HG02610 (cell line): ENCODE results near the gene S1PR1.

Experiments used
- ATAC-seq: cut with Tn5 transposase; IDR thresholded peaks from one replicate; pipeline ENCODE4 v1.9.1; 2021; ENCODE audit warnings: mild to moderate bottlenecking, moderate library complexity; ENCODE audit not compliant: unreplicated experiment

The S1PR1 gene

DNA sequence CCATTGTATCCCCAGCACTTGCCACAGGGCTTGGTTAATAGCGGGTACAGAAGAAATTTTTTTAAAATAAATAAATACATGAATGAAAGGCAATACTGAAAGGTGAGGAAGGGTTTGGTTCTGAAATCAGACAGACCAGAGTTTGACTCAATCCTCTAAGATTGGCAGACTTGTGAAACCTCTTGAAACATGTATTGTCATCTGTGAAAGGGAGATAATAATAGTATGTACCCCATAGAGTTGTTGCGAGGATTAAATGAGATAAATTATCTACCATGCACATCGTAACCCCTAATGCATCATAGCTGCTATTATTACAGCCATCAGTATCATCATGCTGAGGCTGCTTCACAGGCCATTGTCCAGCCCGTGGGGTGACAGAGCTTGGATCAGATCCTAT, 41.4 kb downstream of the S1PR1 start:
- no peak for ATAC-seq

DNA sequence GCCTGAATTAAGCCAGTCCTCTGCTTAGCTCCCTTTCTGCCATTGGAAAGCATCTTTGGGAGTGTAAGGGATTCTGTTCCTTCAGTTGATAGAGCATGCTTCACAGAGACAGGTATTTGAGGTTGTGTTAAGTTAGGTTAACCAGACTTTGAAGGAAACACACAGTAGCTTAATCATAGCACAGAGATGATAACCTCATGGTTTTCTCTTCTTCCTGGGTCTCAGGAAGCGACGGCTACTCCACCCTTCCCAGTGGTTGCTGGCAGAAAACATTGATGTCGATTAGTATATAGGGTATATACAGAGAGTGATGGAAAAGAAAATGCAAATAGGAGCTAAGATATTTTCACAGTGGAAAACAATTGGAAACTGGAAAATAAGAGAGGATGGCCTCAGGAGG, 42.0 kb downstream of the S1PR1 start:
- no peak for ATAC-seq

DNA sequence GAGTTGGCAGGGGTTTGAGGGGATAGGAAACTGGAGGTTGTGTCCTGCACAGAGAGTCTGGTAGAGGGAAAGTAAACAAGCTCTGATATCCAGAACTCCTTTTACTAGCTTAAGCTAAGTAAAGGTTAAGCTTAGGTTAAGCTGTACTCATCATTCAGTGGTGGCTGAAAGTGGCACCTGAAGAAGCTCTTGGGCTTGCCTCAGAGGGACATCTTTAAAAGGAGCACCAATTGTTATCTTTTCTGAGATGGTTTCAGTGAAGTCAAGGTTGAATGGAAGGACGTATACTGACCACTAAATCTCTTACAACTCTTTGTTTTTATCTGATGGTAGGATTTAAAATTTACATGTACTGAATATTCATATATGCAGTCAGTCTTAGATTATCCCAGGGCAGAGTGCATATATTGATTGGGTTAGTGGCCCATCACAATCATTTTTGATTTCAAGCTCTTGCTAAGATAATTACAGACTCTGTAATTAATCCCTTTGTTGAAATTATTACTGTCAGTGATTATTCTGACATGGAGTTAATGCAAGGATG, 43.3 kb downstream of the S1PR1 start:
- no peak for ATAC-seq

DNA sequence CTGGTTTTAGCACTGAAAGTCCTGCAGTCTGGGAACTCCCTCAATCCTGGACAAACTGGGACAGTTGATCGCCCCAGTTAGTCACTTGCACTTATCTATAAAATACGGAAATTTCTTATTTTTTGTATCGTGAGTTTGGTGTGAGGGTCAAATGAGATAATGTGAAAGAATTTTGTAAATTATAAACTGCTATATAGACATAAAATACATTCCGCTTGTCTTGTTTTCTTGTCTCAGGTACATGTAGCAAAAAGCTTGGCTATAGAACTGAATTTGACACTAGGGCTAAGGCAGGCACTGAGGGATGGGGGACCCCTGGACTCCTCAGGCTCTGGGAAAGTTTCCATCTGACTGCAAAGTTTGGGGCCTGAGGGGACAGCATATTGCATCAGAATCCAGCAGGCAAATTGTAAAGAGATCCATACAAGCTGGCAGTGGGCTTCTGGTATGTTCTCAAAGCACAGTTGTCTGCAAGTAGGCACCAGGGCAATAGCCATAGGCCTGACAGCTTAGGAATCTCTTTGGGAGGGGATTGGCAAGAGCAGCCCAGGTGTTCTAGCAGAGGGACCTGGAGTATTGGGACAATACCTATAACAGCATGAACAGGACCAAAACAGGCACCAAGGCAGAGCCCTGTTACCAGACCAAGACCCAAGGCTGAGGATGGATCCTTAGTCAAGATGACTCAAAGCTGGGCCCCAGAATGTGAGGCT, 44.3 kb downstream of the S1PR1 start:
- ATAC-seq = no peak

DNA sequence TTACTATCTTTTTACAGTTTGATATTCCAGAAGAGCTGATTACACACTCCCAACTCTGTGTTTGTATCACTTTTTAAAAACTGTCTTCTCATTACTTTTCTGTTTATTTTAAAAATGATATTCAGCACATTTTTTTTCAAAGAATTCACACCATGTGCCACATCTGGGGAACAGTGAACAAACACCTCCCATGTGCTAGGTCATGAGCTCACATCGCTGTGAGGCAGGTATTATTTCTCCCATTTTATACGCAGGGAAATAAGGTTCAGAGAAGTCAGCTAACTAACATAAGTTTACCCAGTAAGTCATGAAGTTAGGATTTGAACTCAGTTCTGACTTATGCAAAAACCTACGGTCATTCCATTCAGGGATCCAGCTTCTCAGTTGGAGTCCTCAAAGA, 44.9 kb downstream of the S1PR1 start:
- no peak for ATAC-seq

DNA sequence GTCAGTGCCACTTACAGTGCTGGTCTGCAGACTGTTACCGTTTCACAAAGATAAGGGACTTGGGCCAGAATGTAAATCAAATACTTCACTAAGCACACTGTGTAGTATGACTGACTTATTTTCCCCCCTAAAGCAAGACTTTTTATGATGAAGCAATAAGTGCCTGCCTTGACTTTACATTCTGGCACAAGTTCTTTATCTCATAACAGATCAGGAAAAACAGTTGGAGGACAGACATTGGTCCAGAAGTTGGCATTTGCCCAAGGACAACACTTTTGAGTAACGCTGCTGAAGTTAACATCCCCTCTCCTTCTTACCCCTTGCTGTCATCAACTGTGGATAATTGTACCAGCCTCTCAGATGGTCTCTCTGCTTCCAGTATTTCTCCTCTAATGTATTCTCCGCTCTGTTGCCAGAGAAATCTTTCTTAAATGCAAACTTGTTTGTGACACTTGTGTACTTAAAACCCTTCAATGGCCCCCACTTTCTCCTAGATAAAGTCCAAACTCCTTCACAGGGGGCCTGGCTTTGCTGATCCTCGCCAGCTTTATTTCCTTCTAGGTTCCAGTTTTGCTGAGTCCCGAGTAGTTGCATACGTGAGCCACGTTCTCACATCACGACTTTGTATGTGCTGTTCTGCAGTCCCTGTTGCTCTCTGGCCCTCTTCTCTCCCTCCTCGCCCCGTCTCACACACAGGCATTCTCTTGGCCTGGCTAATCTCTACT, 45.7 kb downstream of the S1PR1 start:
- ATAC-seq = no peak

DNA sequence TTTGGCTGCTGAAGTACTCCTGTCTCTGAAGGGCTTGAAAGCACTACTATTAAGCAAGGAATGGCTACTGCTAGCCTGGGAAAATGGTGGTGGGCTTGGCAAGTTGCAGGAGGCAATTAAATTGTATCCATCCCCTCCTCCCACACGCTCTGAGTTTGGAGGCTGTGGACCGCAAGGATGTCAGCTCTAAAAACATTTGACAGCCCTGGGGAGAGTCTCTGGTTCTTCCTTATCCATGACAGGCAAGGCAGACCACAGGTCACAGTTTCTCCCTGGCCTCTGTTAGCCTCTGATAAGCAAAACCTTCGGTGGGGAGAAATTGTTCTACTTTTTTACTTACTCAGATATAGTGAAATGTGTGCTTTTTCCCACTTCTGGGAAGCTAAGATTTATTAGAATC, 46.6 kb downstream of the S1PR1 start:
- no peak for ATAC-seq

DNA sequence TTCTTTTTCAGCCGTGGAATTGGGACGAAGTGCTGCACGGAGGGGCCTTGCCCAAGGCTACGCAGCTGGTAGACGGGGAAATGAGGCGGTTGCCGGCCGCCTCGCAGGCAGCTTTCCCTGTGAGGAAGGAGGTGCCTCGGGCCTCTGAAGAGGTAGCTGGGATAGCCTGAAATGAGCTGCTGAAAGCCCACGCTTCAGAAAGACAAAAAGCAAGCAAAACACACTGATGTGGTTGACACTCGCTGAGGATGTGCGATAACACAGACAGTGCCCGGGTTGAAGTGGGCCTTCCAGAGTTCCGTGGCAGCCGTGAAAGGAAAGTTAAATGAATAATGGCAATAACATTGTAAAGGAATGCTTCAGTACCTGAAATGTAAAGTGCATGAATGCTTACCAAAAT, 47.2 kb downstream of the S1PR1 start:
- no peak for ATAC-seq

DNA sequence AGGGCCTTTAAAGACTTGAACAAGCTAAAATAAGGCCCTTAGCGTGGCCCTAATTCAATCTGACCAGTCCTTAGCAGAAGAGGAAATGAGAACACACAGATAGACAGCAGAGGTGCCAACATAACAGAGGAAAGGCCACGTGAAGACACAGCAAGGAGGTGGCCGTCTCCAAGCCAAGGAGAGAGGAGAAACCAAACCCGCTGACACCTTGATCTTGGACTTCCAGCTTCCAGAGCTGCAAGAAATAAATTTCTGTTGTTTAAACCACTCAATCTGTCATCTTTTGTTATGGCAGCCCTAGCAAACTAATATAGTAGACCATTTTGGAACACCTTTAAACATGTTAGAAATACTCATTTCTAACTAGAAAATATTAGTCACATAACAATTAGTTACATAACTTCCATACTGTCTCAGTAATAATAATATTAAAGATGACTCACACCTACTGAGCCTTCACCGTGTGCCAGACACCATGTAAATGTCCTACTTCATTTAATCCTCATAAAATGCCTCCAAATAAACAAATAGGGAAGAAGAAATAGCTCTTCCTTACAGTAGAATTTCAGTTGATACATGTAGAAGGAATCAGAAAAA, 47.9 kb downstream of the S1PR1 start:
- ATAC-seq = no peak

DNA sequence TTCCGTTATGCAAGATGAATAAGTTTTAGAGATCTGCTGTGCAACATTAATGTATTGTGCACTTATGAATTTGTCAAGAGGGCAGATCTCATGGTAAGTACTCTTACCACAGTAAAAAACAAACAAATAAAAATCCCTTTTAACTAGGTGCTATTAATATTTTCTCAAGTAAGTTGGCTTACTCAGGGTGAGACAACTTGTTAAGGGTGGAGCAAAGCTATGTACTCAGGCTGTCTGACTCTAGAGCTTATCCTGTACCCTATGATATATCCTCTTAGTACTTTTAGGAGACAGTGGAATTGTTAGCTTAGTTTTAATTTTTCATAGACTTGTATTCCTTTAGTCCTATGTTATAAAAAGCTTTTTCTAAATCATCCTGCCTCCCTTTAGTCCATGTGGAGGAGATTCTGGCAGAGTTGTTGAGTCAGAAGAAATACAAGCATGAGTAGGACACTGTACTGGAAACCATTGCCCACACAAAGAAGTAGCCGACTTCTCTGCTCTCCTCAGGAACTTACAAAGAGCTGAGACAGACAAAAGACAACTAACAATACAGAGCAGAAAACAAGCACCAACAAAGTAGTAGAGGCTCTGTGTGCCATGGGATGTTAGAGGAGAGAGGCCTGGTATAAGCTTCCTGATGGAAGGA, 49.2 kb downstream of the S1PR1 start:
- ATAC-seq = no peak

DNA sequence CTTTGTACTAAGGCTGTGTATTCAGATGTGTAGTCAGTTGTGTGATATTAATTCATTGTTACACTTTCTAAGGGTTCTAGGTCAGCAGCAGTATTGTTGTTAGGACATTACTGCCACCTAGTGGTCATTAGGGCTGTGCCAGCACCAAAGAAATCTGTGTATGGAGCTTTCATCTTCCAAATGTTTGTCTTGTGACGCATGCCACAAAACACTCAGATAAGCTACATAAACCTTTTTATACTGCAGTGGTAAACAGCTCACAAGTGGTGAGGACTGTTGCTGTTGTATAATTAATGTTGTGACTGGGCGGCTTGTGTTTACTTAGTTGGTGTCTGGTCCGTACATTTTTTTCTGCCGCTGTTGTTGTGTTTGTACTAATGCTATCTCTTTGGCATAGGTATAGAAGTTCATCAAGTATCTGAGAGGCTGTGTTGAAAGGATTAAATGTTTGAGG, 51.7 kb downstream of the S1PR1 start:
- peak; percentile 39 for ATAC-seq

DNA sequence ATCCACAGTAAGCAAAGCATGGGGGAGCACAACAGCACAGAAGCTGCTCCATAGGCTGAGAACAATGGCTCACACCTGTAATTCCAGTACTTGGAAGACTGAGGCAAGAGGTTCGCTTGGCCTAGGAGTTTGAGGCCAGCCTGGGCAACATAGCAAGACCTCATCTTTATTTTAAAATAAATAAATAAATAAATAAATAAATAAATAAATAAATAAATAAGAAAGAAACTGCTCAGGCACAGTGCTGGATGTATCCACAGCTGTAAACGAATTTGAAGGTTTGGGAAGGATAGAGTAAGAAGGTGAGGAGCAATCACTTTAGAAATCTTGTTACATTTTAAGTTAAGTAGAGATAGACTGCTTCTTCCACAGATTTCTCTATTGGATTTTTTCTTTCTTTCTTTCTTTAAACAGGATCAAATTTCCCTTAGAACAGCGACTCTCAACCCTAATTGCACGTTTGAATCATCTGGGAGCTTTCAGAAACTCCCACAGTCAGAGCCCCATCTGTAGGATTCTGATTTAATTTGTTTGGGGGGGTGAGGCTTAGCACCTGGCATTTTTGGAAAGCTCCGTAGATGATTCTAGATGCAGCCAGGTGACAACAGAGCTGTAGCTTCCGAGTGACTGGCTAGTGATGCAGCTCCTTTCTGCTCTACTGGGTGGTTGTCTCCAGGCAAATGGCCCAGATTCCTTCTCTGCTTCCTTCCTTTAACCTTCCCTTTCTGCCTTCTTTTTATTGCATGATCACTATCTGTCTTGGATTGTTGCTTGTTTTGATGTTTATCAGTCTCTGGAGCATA, 53.5 kb downstream of the S1PR1 start:
- ATAC-seq = no peak
